ENCODE data around the gene GART. TPM values are rescaled to one million over a fixed set of nuclear protein-coding genes. Genes with fewer than 3 reads are reported as not detected.

GART gene
- 78.7 and 95.1 TPM in 2 replicates for total RNA-seq

DNA sequence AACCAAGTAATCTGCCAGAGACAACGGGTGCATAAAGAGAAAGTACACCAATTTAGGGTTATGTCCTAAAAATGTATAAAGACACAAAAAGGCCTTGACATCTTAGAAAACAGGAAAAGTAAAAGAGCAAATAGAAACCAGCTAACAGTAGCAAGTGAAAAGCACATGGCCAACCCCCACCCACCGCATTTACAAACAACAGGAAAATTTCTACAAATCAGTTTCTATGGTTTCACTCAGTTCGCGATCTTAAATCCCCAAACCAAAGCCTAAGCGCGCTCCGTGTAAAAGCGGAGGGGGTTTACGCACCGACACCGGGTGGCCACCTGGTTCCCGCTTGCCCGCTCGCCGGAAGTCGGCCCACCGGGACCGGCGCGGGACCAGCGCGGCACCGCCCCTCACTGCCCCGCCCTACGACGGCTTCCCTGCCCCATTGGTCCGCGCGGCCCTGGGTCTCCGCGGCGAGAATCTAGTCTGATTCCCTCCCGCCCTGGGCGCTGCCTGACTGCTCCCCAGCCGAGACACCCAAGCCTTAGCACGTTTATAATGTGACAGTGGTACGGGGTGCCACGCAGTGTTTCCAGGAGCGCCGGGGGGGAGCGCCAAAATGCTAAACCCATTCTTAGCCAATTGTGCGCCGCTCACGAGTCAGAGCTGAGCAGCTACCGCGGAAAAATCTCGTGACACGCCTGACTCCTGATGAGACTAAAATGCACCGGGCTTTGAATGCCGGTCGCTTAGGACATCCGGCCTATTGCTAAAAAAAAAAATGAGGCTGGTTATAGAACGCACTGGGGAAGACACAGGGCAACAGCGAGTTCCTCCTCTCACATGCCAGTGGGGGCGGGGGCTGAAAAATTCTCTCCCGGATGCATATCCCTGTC lies at the start of gene GART:
GART (minus strand) TSS at position 362 of the 884 bp plus-strand sequence. CDS start 2,802 bp downstream, outside the sequence.

DNA sequence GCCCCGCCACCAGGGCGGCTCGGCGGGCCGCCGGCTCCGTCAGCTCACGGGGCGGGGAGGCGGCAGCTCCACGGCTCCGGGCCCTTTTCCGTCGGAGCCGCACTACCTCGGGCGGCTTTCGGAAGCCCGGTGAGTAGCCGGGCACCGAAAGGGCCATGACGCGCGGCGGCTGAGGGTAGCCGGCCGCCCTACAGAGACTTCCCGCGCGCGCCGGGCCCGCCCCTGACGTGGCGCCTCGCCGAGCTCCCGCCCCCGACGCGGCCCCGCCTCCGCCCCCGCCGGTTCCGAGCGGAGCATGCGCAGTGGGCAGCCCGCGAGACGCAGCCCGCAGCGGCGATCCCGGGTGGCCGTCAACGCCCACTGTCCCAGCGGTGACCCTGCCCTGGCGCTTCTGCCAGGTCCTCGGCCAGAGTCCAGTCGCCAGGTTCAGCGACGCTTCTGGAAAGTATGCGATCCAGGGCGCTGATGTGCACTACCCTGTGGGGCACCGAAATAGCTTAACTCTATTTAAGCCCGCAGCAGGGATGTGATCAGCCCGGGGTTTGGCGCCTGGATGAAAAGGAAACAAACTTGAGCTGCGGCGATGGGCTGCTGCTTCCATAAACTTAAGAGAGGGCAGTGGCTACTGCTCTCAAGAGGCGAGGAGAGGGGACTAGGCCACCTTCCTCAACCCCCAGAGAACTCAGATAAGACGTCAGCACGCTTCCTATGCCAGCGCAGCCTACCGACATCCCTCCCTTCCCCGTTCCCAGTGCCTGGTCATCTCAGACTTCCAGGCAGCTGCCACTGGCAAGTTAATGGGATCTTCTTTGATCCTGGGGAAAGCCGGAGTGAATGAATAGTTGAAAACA lies 46.8 kb upstream of the GART start, which contains the start of gene DONSON:
DONSON (minus strand) TSS at position 200 of the 851 bp plus-strand sequence; CDS start at position 157, 43 bp downstream.

GRCh38 chr21:33542640-33543504 lies 955 bp upstream of the GART start, which contains the start of gene SON:
Gene SON (plus strand): TSS chr21:33543038. CDS start chr21:33543093, 55 bp downstream.

GRCh38 chr21:33491373-33492102 lies 50.4 kb downstream of the GART start, which contains the start of gene DNAJC28:
Gene DNAJC28 (minus strand): TSS chr21:33491716. CDS start chr21:33489393, 2,323 bp downstream.

DNA sequence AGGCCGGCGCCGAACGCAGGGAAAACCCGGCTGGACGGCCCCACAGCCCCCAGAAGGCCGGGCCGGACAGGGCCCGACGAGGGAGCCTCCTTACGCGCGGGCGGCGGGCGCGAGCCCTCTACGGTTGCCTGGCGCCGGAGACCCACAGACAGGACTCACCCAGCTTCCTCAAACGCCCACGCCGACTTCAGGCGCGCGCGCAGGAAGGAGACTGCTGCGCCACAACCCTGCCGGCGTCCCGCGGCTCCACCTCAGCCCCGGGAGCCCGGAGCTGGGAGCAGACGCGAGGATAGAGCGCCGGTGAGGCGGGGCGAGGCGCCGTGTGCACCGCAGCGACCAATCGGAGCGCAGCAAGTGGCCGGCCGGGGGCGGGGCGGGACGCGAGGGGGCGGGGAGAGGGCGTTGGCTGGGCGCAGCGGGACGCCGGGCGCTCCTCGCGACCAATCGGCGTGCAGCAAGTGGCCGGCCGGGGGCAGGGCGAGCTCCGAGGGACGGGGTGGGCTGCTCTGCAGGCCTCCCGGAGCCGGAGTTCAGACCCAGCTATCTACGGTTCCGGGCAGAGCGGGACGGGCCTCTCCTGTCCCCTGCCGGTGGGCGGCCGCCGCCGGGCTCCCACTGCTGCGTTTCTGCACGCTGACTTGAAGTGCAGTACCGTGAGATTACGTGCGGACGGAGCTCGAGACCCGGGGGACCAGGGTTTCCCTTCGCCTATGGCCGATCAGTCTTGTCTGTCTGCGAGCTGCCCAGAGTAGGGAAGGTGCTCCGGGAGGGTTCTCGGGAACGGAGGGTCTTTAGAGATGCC lies 62.0 kb downstream of the GART start, which contains the start of gene TMEM50B:
TMEM50B (minus strand) TSS at position 296 of the 802 bp plus-strand sequence. CDS start 11,089 bp downstream, outside the sequence.

Other genes with a start within 250 kb of the GART start
- 35.4 and 38.8 TPM in 2 replicates for gene IFNAR1, start 217.1 kb downstream of the GART start, total RNA-seq
- 38.2 and 40.9 TPM in 2 replicates for gene IFNGR2, start 138.7 kb downstream of the GART start, total RNA-seq
- gene TMEM50B, start 62.1 kb downstream of the GART start, total RNA-seq, result 39.3 and 43.4 TPM in 2 replicates
- gene DNAJC28, start 50.4 kb downstream of the GART start, total RNA-seq, result 3.1 and 3.5 TPM in 2 replicates
- 147 and 169 TPM in 2 replicates for gene SON, start 921 bp upstream of the GART start, total RNA-seq
- gene DONSON, start 46.6 kb upstream of the GART start, total RNA-seq, result 14.5 and 15.0 TPM in 2 replicates
- gene CRYZL1, start 99.6 kb upstream of the GART start, total RNA-seq, result 30.8 TPM in 2 replicates
- 46.5 and 47.3 TPM in 2 replicates for gene ITSN1, start 100.4 kb upstream of the GART start, total RNA-seq

Data from articular chondrocyte of knee joint (primary cell).